LNCaP clone FGC (cell line): ENCODE data around the gene FRMD4A.

Source experiments
- DNase-seq: peaks from one replicate; pipeline ENCODE4 v3.0.0-alpha.2; 2011; ENCODE audit warnings: low read depth
- H3K4me3 ChIP-seq: 2 replicates; pipeline ENCODE4 v1.5.1; 2011; ENCODE audit warnings: mild to moderate bottlenecking, low read depth, low read length, control low read depth
- CTCF ChIP-seq: IDR thresholded peaks from 2 replicates; pipeline ENCODE4 v1.5.1; 2012; ENCODE audit warnings: mild to moderate bottlenecking; ENCODE audit not compliant: control insufficient read depth, insufficient read depth; ENCODE audit errors: extremely low read depth

The FRMD4A gene

DNA sequence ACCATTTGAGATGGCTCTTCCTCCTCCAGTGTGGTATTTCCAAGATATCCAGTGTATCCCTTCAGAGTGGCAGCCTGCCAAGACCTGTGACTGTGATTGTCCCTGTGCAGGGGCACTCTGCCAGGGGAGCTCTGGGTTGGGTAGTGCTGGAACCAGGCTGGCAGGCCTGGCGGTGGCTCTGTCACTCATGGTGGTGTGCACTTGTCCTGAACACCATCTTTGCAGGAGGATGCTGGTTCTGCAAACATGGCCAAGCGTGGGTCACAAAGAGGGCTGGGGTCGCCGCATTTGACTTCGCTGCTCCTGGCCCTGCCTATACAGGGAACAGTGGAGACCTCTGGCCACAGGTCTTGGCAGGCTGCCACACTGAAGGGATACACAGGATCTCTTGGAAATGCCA, 538.7 kb downstream of the FRMD4A start:
- H3K4me3 ChIP-seq = no peak overlapping the region
- no peak for TF ChIP-seq CTCF
- DNase-seq = peak; percentile 65

- no peak for TF ChIP-seq CTCF
- H3K4me3 ChIP-seq = no peak overlapping the region
- no peak for DNase-seq
These were observed 539.2 kb downstream of the FRMD4A start for GRCh38 chr10:13791483-13791882.

DNA sequence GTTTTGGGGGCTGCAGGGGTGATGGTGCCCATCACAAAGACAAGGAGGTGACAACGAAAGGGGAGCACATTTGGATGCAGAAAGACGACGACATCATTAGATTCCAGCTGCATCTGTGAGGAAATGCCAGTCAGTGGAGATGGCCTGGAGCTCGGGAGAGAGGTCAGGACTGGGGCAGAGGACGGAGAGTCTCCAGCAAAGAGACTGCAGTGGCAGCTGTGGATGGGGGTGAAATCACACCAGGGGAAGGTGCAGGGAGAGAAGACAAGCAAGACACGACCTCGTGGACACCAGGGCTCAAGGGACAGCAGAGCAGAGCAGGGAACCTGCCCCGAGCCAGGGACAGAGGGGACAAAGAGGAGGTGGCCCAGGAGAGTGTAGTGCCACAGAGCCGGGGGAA, 540.5 kb downstream of the FRMD4A start:
- no peak overlapping the region for H3K4me3 ChIP-seq
- TF ChIP-seq CTCF = no peak
- no peak for DNase-seq

DNA sequence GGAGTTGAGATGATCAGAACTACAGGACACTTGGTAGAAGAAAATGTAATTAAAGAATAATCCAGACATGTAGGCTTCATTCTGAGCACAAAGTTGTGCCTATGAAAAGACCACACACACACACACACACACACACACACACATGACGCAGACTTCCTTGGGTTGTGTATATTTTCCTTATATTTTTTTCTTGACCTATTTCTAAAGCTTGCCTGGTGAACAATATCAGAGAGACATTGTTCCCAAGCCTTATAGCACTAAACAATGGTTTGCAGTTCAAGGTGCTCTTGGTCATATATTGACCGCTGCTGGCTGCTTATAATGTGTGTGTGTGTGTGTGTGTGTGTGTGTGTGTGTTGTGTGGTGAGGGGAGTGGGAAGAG, 541.3 kb downstream of the FRMD4A start:
- H3K4me3 ChIP-seq = no peak overlapping the region
- no peak for TF ChIP-seq CTCF
- DNase-seq = no peak

GRCh38 chr10:13788711-13789447, 541.8 kb downstream of the FRMD4A start:
- TF ChIP-seq CTCF = no peak
- H3K4me3 ChIP-seq = no peak overlapping the region
- DNase-seq = no peak

GRCh38 chr10:13788320-13788600, 542.5 kb downstream of the FRMD4A start:
- DNase-seq = no peak
- H3K4me3 ChIP-seq = no peak overlapping the region
- TF ChIP-seq CTCF = no peak

DNA sequence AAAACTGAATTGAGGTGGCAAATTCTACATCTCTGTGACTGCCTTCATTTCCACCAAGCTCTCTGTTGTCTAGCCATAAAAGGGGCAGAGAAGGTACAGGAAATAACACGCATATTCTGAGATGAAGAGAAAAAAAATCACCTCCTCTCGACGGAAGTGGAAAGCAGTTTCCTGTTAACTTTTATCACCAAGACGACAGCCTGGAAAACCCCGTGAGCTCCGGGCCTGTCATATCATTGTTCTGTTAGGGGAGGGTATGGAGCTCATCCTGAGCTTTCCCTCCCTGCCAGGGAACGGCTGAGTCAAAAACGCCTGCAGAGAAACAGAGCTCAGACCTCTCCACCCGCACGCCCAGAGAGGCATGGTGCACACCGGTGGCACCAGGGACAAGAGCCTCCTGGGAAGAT, 543.7 kb downstream of the FRMD4A start:
- TF ChIP-seq CTCF = no peak
- no peak overlapping the region for H3K4me3 ChIP-seq
- DNase-seq = no peak
